Measurements from ENCODE around the gene TTC33.

- TF ChIP-seq CTCF (IDR thresholded peaks at IDR 0.05), result no peak
- TF ChIP-seq POLR2A (IDR thresholded peaks at IDR 0.05), result no peak
Observed at GRCh38 chr5:40798801-40799210, 43.0 kb upstream of the TTC33 start.

All from right lobe of liver (tissue), 4 donors.